DMS114 treated with DMSO at 0.1 percent for 48 hours (cell line): ENCODE results near the gene SLC9A7.

ENCODE experiments used
- DNase-seq: peaks from one replicate; lab custom pipeline; 2025; ENCODE audit not compliant: unreplicated experiment; lab: John Stamatoyannopoulos, UW

Gene SLC9A7

GRCh38 chrX:46611658-46612362 is 147.1 kb downstream of the SLC9A7 start:
- no peak for DNase-seq

DNA sequence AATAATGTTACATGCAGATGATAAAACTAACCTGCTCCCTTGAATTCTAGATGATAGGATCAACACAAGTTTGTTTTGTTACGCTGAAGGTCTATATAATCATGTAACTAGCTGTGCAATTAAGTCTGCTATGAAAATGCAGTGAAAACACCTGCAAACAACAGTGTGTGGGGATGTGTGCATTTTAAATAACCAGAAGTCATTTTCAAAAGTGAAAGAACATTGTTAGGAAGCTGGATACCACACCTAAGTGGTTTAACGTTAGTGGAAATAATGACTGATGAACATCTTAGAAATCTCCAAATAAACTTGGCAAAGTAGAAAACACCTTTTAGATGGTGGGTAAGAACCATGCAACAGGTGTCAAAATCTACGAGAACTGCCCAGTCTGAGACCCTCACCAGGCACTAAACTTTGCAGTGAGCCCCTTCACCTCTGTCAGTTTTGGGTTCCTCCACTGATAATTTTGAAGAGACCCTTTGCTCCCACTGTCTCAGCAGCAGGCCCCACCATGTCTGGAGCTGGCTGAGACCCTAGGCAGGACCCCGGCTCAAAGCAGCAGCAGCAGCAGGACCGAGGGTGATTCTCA is 148.8 kb downstream of the SLC9A7 start:
- DNase-seq, result no peak

GRCh38 chrX:46607916-46608315 is 151.0 kb downstream of the SLC9A7 start:
- DNase-seq, result no peak

DNA sequence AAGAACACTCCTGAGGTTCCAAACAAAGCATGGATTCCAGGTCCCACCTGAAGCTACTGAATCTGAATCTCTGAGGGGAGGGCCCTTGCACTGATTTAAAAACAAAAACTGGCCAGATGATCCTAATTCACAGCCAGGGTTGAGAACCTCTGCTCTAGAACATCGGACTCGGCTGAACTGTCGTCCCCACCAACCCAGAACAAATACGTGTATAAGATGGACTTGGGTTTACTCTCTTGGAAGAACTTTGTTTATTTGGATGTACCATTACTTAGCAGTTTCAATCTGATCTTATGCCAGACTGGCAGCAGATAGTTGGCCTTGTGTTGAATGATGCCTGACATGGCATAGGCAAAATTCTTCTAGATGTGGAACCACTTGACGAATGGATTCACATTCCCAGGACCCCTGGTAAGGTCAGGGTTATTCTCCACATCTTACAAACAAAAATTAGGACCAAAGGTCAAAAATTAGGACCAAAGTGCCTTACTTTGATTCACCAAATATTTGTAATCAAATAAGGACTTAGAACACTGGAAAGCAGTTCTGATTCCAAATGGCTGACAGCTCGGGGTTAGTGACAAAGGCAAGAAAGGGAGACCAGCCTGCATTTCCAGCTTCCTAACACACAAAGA is 156.3 kb downstream of the SLC9A7 start:
- no peak for DNase-seq

GRCh38 chrX:46601283-46601682 is 157.6 kb downstream of the SLC9A7 start:
- no peak for DNase-seq

DNA sequence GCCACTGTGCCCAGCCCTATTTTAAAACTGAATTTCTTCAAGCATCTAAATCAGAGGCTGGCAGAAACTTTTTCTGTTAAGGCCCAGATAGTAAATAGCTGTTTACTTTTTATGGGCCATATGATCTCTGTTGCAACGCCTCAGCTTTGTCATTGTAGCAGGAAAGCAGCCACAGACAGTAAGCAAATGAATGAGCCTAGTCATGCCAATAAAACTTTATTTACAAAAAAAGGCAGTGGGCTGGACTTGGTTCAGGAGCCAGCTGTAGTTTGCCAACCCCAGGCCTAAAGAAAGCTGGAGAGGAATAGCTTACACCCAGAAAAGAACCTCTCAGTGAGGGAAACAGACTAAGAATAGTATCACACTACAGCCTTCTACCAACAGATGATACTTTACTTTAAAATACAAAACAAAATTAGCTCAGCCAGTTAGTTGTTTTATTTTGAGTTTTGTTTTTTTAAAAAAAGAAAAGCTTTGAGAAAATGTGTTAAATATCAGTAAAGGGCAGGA is 159.8 kb downstream of the SLC9A7 start:
- no peak for DNase-seq

- no peak for DNase-seq
These were observed 161.1 kb downstream of the SLC9A7 start for GRCh38 chrX:46597771-46598170.

DNA sequence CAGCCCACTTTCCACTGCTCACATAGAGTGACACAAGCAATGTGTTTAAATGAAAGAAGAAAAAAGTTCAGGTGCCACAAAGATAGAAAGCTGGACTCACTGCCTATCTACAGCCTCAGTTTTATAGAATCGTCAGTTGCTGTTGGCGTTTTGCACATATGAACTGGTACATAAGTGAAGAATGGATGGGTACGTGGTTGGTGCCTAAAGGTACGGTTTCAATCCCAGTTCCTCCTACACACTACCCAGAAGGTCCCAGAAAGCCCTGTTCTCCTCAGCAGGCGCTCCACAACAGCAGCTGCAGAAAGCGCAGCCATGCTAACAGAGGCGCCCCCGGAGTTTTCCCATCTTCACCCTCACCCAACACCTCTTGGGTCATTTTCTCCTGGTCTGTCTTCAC is 161.7 kb downstream of the SLC9A7 start:
- no peak for DNase-seq

- DNase-seq, result no peak
These were observed 163.8 kb downstream of the SLC9A7 start for GRCh38 chrX:46595084-46595483.

GRCh38 chrX:46589977-46590723 is 168.8 kb downstream of the SLC9A7 start:
- DNase-seq, result no peak

- DNase-seq, result no peak
These were observed 170.7 kb downstream of the SLC9A7 start for GRCh38 chrX:46588263-46588662.

DNA sequence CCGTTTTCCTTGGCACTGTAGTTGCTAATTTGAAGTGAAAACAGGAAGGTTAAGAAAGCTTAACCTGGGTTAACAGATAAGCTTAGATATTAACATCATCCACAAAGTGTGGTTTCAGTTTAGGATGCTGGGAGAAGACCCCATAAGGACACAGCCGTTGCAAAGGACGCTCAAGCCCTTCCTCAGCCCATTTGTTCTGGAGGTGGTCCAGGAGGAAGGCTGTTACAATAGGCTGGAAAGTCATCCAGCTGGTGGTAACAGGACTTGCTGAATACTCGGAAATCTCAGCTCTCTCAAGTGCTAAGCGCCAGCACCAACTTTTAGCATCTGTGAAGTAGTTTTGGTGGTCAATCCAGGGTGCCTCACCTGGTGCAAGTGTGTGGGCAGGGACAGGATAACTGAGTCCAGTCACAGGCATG is 171.2 kb downstream of the SLC9A7 start:
- no peak for DNase-seq

- DNase-seq, result no peak
These were observed 171.8 kb downstream of the SLC9A7 start for GRCh38 chrX:46587158-46587557.

GRCh38 chrX:46584736-46585135 is 174.2 kb downstream of the SLC9A7 start:
- no peak for DNase-seq

DNA sequence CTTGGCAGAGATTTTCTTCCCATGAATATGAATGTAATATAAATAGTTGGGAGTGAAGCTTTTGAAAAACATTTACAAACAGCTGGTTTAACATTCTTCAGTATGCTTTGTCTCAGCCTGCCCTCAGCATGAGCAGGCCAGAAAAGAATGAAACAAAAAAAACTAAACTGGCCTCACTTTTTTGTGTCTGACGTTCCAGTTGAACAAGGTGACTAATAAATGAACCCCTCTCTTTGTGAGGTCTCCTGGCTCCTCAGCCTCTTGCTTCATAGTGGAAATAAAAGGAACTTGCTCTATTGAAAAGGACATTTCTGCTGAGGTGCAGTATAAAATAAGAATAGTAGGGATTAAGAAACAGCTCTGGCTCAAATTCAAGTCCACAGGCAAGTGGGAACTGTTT is 176.0 kb downstream of the SLC9A7 start:
- no peak for DNase-seq

DNA sequence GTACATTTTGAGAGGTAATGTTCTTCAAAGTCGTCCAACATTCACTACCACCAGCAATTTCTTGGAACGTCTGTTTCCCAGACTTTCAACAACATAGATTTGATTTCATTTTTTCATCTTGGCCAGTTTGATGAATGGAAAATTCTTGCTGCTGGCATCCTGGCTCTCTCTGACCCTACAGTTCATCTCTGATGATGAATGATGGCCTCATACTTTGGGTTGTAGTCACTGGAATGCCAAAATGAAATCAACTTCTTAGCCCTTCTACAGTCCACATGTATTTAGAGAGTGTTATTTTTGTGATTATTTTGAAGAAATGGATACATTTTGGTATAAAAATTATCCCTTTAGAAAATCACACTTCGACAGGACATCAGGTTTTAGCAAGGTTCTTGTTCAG is 176.6 kb downstream of the SLC9A7 start:
- DNase-seq, result no peak

DNA sequence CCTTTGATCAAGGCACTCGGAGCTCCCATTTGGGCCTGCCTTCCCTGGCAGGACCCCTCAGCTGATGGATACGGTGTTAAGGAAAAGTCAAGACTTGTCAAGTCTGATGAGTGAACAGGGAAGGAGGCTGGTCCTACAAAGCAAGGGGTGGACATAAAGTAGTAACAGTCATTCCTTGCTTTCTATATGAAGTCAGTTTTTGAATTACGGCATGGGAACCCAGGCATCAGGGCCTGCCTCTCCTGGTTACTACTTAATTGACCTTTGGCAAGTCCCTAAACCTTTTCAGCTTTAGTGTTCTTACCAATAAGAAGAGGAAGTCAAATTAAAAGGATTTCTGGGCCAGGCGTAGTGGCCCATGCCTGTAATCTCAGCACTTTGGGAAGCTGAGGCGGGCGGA is 178.3 kb downstream of the SLC9A7 start:
- DNase-seq, result no peak

DNA sequence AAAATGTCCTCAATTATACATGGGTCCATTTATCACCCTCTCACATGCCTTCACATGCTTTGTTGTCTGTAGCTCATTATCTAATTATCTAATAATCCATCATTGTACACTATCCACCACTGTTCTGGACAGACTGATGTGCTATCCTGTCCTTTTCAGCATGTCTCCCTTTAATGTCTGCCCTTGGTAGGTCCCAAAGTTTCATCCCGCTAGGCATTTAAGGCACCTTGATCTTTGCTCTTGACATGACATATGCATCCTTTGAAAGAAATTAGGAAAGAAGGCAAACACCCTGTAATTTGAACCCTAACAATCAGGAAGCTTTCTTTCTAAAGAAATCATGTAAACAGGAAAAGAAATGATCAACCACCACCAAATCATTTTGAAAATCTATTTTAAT is 179.7 kb downstream of the SLC9A7 start:
- DNase-seq, result no peak

- no peak for DNase-seq
These were observed 181.5 kb downstream of the SLC9A7 start for GRCh38 chrX:46577221-46578005.

DNA sequence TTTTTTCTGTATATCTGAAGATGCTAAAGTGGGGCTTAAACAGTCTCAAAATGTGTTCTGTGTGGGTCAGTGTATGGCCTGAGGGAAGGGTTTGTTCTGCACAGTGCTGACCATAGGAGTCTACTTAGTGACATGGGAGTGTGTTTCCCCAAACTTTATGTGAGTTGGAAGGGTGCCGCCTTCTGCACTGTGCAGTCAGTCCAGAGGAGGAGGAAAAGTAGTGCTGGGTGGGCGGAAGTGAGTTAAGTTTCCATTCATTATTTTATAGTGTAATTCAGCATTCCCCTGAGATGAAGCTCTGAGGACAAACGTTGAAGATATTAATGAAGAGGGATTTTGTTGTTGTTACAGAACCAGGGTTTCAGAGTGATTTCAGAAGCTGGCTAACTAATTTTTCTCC is 182.5 kb downstream of the SLC9A7 start:
- no peak for DNase-seq

DNA sequence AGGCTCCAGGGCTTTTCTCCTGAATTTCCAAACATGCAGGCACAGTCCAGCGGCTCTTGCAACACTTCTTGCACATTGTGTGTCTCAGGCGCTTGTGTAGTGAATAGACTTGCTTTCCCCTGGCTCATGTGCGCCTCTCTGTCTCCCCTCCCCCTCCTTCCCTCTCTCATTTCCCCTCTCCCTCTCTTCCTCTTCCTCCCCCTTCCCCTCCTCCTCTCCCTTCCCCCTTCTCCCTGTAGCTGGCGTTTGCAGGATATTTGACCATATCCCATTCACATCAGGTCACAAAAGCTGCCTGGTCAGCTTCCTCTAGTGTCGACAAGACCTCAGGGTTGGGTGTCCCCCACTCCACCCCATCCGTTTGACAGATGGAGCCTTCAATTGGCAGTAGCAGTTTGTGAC is 182.9 kb downstream of the SLC9A7 start:
- DNase-seq, result no peak
